NCI-H1694 treated with DMSO at 0.1 percent for 48 hours (cell line): ENCODE results near the gene ICAM5.

Experiments used
- DNase-seq: peaks from one replicate; lab custom pipeline; 2025; lab: John Stamatoyannopoulos, UW

ICAM5 gene

GRCh38 chr19:10290876-10291553 is 1.3 kb downstream of the ICAM5 start:
- no peak for DNase-seq

- no peak for DNase-seq
Measured at GRCh38 chr19:10291554-10292205, 1.9 kb downstream of the ICAM5 start.

DNA sequence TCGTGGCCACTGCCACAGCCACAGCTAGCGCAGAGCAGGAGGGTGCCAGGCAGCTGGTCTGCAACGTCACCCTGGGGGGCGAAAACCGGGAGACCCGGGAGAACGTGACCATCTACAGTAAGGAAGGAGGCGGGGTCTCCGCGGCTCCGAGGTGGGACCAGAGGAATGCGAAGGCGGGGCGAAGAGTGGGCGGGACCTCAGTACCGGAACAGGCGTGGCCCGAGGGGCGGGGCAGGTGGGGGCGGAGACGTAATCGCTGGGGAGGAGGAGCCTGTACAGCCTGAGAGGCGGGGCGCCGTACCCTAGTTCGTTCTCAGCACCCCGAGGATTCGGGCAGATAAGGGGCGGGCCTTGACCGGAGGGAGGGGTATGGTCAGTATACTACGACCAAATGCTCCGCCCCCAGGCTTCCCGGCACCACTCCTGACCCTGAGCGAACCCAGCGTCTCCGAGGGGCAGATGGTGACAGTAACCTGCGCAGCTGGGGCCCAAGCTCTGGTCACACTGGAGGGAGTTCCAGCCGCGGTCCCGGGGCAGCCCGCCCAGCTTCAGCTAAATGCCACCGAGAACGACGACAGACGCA is 2.5 kb downstream of the ICAM5 start:
- peak; percentile 24 for DNase-seq

DNA sequence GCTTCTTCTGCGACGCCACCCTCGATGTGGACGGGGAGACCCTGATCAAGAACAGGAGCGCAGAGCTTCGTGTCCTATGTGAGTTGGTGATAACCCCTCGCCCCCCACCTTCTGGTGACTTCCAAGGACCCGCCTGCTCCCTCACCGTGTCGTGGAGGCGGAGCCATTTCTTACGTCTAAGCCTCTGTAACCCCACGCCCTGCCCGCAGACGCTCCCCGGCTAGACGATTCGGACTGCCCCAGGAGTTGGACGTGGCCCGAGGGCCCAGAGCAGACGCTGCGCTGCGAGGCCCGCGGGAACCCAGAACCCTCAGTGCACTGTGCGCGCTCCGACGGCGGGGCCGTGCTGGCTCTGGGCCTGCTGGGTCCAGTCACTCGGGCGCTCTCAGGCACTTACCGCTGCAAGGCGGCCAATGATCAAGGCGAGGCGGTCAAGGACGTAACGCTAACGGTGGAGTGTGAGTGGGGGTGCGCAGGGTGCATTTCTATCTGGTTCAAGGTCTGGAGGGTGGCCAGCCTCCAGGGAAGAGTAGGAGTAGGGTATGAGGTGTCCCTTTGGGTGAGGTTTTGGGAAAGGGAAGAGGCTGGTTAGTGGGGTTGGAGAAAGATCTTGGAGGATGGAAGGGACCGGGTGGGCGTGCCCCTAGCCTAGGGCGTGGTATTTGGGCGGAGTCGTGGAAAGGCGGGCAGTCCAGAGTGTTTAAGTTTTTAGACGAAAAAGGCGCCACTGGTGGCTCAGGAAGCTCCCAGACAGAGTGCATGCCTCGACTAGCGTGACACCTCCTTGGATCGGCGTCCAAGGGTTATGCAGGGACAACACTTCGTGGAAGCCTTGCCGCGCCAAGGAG is 3.3 kb downstream of the ICAM5 start:
- DNase-seq = no peak

DNA sequence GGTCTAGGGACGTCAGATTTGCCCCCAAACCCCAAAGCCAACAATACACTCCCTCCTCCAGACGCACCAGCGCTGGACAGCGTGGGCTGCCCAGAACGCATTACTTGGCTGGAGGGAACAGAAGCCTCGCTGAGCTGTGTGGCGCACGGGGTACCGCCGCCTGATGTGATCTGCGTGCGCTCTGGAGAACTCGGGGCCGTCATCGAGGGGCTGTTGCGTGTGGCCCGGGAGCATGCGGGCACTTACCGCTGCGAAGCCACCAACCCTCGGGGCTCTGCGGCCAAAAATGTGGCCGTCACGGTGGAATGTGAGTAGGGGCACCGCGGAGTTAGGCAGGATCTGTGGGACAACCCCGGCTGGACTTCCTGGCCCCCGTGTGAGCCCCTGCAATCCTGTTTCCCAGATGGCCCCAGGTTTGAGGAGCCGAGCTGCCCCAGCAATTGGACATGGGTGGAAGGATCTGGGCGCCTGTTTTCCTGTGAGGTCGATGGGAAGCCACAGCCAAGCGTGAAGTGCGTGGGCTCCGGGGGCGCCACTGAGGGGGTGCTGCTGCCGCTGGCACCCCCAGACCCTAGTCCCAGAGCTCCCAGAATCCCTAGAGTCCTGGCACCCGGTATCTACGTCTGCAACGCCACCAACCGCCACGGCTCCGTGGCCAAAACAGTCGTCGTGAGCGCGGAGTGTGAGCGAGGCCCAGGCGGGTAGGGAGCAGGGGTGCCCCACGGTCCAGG is 4.0 kb downstream of the ICAM5 start:
- no peak for DNase-seq

DNA sequence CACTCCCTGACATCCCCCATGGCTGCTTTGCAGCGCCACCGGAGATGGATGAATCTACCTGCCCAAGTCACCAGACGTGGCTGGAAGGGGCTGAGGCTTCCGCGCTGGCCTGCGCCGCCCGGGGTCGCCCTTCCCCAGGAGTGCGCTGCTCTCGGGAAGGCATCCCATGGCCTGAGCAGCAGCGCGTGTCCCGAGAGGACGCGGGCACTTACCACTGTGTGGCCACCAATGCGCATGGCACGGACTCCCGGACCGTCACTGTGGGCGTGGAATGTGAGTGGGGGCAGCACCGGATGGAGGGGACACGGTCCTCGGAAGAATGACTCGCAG is 4.6 kb downstream of the ICAM5 start:
- no peak for DNase-seq

DNA sequence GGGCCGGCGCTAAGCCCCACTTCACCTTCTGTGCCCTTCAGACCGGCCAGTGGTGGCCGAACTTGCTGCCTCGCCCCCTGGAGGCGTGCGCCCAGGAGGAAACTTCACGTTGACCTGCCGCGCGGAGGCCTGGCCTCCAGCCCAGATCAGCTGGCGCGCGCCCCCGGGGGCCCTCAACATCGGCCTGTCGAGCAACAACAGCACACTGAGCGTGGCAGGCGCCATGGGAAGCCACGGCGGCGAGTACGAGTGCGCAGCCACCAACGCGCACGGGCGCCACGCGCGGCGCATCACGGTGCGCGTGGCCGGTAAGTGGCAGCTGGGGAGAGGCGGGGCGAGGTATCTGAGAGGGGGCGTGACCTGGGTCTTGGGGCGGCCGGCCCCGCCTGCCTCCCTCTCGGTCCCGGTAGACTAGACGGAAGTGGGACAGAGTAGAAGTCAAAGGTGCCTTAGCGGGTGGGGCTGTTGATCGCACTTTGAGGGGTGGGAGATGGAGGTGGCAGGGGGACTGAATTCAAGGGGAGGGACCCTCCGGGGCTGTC is 5.6 kb downstream of the ICAM5 start:
- DNase-seq = no peak

DNA sequence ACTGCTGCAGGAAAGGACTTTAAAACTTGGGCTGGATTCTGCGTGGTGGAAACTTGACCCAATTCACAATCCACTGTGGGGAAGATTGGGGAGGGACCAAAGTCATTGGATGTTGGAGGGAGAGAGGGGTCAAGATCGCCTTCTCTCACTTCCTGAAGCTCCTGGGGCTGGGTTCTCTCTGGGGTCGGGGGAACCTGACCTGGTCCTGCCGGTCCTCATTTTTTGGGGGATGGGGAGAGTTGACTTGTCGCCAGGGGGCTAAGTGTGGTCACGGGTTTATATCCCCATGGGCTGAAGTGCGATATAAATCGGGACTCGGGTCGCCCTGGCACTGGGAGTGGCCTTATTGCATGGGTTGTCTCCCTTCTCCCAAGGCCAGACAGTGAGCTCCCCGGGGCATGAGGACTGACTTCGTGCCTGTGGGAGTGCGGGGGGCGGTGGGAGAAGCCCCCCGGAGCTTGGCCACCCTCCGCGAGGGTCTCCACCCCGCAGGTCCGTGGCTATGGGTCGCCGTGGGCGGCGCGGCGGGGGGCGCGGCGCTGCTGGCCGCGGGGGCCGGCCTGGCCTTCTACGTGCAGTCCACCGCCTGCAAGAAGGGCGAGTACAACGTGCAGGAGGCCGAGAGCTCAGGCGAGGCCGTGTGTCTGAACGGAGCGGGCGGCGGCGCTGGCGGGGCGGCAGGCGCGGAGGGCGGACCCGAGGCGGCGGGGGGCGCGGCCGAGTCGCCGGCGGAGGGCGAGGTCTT is 6.3 kb downstream of the ICAM5 start:
- DNase-seq = no peak

- peak; percentile 69 for DNase-seq
Measured at GRCh38 chr19:10299545-10300458, 10.1 kb downstream of the ICAM5 start.

- DNase-seq = peak; percentile 15
Measured at GRCh38 chr19:10305139-10305806, 15.5 kb downstream of the ICAM5 start.

DNA sequence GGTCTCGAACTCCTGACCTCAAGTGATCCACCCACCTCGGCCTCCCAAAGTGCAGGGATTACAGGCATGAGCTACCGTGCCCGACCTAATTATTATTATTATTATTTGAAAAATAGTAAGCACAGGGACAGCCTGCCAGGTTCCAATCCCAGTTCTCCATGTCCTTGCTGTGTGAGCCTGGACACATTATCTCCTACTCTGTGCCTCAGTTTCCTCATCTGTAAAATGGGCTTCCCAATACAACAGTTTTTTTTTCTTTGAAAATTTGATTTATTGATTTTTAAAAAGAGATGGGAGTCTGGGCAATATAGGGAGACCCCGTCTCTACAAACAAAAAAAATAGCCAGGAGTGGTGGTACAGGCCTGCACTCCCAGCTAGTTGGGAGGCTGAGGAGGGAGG is 16.6 kb downstream of the ICAM5 start:
- DNase-seq = no peak

- DNase-seq = no peak
Measured at GRCh38 chr19:10309423-10309822, 19.7 kb downstream of the ICAM5 start, which contains the start of gene ZGLP1. ZGLP1 (minus strand) TSS chr19:10309815.

- peak; percentile 41 for DNase-seq
Measured at GRCh38 chr19:10315335-10316214, 25.8 kb downstream of the ICAM5 start, which contains the start of gene FDX2. FDX2 (minus strand) TSS chr19:10316015; CDS start chr19:10315996, 19 bp downstream.

DNA sequence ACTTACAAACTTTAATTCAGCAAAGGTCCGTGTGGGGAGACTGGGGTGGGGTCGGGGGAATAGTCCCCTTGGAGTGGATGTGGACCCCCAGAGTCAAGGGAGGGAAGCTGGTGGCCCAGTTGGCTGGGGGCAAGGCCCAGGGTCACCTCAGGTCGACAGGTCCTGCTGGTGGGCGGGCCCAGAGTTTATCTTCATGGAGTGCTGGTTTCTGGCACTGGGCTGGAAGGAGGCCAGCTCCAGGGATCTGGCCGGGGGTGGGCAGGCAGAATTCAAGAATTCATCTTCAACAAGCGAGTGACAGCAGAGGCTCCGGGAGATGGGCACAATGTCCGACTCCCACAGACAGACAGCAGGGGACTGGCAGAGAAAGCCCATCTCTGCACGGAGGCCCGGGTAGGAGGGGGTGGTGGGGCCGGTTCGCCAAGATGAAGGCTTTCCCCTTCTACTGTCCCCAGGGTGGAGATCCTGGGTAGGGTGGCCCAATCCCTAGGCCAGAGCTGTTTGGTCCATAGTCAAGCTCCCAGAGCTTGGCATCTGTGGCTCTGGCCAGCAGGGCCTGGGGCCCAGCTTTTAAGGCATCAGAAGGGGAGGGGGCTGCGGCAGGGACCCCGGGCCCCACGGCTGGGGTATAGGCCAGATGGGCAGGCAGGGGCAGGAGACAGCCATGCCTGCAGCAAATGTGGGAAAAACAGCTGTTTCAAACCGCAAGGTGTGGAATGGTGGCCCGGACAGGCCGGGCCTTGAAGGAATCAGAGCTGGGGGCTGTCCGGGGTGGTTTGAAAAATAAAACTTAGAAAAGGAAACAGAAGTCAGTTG is 26.7 kb downstream of the ICAM5 start:
- no peak for DNase-seq

DNA sequence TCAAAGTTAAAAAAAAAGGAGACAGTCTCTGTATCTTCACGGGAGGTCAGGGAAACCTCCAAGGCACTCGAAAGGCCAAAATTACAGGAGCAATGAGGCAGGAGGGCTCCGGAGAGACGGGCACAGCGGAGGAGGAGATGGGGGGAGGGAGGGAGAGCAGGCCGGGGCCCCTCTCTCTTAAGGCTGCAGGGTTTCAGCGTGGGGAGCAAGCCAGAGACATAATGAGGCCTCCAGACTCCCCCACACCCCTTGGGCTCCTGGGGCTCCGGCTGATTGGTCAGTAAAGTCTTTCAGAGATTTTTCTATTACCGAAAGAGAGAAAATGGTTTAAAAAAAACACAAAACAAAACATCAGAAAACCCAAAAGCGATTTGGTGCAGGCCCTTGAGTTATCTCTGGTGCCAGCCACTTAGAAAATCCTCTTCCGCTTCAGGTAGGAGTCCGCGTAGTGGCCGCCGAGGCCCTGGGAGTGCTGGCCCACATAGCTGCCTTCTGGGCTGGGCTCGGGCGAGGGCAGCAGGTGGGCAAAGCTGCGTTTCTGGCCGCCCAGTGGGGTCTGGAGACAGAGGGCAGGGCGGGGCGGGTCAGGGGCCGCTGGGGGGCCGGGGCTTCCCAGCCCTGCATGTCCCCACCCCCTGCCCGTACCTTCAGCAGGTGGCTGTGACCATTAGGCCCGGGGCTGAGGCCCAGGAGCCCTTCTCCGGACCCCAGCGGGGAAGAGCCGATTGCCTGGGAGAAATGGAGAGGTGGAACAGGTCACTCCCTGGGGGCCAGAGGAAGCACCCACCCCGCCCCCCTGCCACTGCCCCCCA is 27.5 kb downstream of the ICAM5 start:
- DNase-seq = no peak

GRCh38 chr19:10317857-10318462 is 28.2 kb downstream of the ICAM5 start:
- DNase-seq = no peak
